Medulla oblongata (tissue), 1 donor: ENCODE measurements around the gene BPIFA3.
A peak's percentile ranks its signal among the peaks of the same experiment; 100 is the strongest.

Experiments used
- DNase-seq: peaks from one replicate; pipeline ENCODE4 v3.0.0-alpha.2; 2015; ENCODE audit errors: extremely low spot score

The BPIFA3 gene

DNA sequence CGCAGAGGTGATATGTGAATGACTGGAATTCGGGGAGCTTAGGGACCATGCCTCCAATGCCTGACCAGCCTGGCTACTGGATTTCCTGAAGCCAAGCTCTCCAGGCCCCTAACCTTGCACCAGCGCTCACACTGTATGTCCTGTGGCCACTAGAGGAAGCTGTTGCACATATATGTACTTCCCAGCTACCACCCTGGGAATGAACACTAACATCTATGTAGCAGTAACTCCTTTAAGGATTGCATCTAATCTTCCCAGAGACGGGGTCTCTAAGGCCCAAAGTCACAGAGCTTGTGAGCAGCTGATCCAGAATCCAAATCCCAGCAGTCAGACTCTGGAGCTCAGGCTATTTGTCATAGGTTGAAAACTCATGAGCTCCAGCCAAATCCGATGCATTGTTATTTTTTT lies 45.5 kb downstream of the BPIFA3 start:
- DNase-seq: peak; percentile 86

DNA sequence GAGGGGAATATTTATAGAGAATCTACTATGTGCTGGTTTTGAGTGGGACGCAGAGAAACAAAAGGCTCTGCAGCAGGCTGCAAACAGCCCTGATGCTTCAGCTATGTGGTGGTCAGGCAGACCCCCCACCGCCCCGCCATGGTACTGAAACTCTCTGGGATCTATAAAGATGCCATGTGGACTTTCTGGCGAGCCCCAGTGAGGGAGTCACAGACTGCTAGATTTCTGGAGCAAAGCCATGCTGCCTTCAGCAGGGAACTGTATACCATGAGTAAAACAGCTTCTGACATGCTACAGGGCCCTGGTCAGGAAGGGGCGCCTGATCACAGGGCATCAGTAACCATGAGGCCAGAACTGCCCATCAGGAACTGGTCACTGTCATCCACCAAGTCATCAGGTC lies 46.6 kb downstream of the BPIFA3 start:
- no peak for DNase-seq

- no peak for DNase-seq
Observed at GRCh38 chr20:33267701-33268100, 50.5 kb downstream of the BPIFA3 start.

DNA sequence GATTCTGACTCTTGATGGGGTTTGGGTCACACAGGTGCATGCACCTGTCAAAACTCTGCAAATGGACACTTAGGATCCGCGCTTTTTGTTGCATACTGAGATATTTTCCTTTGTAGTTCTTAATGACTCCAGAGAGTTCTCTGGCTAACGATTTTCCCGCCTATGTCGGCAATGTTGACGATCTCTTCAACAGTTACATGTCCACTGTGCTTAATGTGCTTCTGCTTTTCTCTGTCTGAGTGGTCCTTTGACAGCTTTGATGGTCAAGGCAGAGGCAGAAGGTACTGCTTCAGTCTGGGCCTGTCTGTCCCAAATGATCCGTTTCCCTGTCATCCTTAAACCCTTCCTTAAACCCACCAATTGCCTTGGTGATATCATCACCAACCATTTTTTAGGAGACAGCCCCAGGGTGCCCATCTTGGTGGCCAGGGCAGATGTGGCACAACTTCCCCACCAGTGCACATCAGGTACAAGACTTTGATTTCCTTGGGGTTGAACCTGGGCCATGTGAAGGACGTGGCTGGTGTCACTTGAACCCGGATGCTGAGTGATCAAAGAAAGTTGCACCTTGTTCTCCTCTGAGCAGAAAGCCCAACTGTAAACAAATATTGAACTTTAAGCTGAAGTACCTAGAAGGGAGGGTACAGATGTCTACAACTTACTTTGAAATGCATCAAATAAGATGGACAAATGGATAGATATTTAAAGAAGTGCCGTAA lies 55.2 kb downstream of the BPIFA3 start:
- DNase-seq: no peak

- DNase-seq: no peak
Observed at GRCh38 chr20:33273117-33273851, 56.1 kb downstream of the BPIFA3 start.

DNA sequence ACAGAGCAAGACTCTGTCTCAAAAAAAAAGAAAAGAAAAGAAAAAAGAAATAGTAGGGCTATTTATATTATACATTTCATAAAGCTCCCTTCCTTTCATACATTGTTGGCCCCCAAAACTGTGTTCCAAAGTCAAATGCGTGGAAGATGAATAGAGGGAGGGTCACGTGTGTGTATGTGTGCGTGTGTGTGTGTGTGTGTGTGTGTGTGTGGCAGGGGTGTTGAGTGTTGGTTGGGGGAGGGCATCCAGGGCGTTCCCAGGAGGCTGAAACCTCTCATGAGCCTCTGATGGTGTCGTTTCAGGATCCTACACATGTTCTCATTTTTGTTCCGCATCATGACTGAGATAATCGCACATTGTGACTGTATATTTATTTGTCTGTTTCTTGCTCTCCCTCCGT lies 58.1 kb downstream of the BPIFA3 start:
- no peak for DNase-seq

- DNase-seq: no peak
Observed at GRCh38 chr20:33275871-33276270, 58.7 kb downstream of the BPIFA3 start.

DNA sequence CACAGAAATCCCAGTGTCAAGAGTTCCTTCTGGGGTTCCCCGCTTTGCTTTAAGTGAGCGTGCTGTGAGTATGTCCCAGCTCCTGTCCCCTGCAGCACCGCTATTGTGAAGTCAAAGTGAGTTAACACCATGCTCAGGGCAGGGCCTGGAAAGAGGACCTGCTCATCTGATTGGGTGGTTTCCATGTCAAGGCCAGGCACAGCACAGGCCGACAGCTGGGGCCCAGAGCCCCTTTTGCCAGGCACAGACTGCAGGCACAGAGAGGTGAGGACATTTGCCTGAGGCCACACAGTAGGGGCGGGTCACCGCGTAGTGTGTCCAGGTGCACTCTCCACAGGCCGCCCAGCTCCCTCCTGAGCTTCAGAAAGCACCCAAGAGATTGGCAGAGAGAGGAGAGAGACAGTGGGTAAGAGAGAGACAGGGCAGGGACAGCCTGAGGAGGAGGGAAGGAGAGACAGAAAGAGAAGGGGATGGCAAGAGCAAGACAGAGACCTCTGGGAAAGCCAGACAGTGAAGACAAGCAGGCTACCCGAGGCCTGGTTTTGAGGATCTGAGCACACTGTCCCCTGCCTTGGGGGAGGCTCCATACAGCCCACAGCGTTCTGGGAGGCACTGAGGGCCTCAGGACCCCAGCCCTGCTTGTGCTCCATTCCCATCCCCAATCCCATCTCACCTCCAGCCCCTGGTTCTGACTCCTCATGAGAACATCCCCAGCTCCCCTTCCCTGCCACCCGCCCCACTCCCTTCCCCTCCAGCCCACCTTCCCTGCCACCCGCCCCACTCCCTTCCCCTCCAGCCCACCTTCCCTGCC lies 59.4 kb downstream of the BPIFA3 start:
- no peak for DNase-seq
